Measurements from ENCODE around the gene P2RX5. TPM values are rescaled to one million over a fixed set of nuclear protein-coding genes. Genes with fewer than 3 reads are reported as not detected.

P2RX5 gene
- total and polyA plus RNA-seq, 2 experiments from 2014 or later: 7.5 to 13.6 TPM

- TF ChIP-seq ZNF462 (CRISPR knock-in tag; IDR thresholded peaks at IDR 0.05) (no peak), ZNF114 (CRISPR knock-in tag; IDR thresholded peaks at IDR 0.05) (no peak), CREB1 (CRISPR knock-in tag; IDR thresholded peaks at IDR 0.05; ENCODE audit: low read depth) (no peak), JUNB (IDR thresholded peaks at IDR 0.05; ENCODE audit: unreplicated experiment) (no peak), ZNF331 (CRISPR knock-in tag; IDR thresholded peaks at IDR 0.05; ENCODE audit: low read depth) (no peak), POLR2AphosphoS5 (IDR thresholded peaks at IDR 0.05; ENCODE audit: low read depth) (no peak)
- TF ChIP-seq, protein P1, sequence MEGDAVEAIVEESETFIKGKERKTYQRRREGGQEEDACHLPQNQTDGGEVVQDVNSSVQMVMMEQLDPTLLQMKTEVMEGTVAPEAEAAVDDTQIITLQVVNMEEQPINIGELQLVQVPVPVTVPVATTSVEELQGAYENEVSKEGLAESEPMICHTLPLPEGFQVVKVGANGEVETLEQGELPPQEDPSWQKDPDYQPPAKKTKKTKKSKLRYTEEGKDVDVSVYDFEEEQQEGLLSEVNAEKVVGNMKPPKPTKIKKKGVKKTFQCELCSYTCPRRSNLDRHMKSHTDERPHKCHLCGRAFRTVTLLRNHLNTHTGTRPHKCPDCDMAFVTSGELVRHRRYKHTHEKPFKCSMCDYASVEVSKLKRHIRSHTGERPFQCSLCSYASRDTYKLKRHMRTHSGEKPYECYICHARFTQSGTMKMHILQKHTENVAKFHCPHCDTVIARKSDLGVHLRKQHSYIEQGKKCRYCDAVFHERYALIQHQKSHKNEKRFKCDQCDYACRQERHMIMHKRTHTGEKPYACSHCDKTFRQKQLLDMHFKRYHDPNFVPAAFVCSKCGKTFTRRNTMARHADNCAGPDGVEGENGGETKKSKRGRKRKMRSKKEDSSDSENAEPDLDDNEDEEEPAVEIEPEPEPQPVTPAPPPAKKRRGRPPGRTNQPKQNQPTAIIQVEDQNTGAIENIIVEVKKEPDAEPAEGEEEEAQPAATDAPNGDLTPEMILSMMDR (conservative IDR thresholded peaks at IDR 0.05; ENCODE audit: low read depth in 2 of 2): no peak
- TF ChIP-seq, protein P2, sequence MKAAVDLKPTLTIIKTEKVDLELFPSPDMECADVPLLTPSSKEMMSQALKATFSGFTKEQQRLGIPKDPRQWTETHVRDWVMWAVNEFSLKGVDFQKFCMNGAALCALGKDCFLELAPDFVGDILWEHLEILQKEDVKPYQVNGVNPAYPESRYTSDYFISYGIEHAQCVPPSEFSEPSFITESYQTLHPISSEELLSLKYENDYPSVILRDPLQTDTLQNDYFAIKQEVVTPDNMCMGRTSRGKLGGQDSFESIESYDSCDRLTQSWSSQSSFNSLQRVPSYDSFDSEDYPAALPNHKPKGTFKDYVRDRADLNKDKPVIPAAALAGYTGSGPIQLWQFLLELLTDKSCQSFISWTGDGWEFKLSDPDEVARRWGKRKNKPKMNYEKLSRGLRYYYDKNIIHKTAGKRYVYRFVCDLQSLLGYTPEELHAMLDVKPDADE (IDR thresholded peaks at IDR 0.05): no peak
Observed at GRCh38 chr17:3688027-3688553, 7.9 kb downstream of the P2RX5 start (continued).

All from GM23338 (cell line).